GM18502 (cell line): ENCODE data around the gene MAPKAPK5.
"Not testable (repeated sequence)": the region's sequence is repeated elsewhere in the genome, so short reads cannot be mapped to it uniquely, and the experiment has no call there.

Experiments used
- ATAC-seq: cut with Tn5 transposase; IDR thresholded peaks from one replicate; pipeline ENCODE4 v1.9.1; 2021; ENCODE audit warnings: mild to moderate bottlenecking; ENCODE audit not compliant: unreplicated experiment, poor library complexity

The MAPKAPK5 gene

DNA sequence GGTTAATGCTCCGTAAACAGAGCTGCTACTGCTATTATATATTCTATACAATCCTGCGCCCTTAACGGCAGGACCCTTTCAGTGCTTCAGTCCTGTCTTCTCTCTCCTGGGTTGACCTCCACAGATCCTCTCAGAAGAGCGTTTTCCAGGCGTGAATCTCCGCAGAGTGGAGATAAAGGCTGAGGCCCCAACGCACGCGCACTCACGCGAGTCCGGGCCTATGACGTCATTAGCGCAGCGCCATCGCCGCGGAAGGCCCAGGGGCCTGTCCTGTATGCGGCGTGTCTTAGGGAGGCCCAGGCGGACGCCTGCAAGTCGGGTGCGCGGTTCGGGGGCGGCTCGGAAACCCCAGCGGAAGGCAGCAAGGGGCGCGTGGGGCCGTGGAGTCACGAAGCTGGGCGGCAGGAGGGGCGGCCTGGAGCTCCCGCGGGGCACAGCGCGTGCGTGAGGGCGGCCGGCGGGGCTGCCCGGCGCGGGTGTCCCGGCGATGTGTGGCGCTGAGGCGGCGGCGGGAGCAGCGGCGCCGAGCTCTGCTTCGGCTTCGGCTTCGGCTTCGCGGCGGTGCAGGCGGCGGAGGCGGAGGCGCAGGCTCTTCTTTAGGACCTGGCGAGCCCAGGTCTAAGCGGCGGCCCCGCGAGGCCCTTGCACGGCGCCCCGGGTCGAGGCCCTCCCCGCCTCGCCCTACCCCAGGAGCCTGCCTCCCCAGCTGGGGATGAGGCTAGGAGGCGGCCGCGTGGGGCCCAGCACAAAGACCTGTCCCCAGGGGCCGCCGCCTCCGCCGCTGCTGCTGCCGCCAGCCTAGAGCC lies at the start of gene MAPKAPK5:
Gene MAPKAPK5, plus strand, starts transcription at position 479 of the 806 bp plus-strand sequence. CDS start 506 bp downstream, outside the sequence.
- ATAC-seq = peak; percentile 81

GRCh38 chr12:111792856-111793235 lies 49.2 kb upstream of the MAPKAPK5 start:
- no peak for ATAC-seq

- no peak for ATAC-seq
Observed at GRCh38 chr12:111798182-111798581, 43.8 kb upstream of the MAPKAPK5 start.

GRCh38 chr12:111799758-111800157 lies 42.3 kb upstream of the MAPKAPK5 start:
- no peak for ATAC-seq

- ATAC-seq = no peak
Observed at GRCh38 chr12:111803038-111803626, 38.9 kb upstream of the MAPKAPK5 start.

DNA sequence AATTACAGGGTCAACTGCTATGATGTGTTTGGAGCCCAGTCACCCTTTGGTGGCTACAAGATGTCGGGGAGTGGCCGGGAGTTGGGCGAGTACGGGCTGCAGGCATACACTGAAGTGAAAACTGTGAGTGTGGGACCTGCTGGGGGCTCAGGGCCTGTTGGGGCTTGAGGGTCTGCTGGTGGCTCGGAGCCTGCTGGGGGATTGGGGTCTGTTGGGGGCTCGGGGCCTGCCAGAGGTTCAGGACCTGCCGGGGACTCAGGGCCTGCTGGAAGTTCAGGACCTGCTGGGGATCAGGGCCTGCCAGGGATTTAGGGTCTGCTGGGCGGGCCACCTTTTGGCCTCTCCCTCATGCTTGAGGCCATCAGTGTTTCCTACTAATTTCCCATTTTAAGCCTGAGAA lies 38.2 kb upstream of the MAPKAPK5 start:
- no peak for ATAC-seq

DNA sequence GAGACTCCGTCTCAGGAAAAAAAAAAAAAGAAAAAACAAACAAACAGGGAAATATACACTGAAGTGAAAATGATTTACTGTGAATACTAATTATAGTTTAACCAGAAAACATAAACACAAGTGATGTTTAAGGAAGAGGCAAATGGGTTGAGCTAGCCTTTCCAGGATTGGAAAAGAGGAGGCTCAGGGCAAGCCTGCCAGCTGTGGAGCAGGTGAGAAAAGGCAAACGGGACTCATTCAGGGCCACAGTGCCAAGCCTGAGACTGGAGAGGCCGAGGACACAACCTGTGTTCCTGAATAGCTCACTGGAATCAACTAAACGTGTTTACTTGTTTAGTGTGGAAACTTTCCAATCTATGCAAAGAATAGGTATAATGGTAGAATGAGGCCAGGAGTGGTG lies 35.7 kb upstream of the MAPKAPK5 start:
- no peak for ATAC-seq

DNA sequence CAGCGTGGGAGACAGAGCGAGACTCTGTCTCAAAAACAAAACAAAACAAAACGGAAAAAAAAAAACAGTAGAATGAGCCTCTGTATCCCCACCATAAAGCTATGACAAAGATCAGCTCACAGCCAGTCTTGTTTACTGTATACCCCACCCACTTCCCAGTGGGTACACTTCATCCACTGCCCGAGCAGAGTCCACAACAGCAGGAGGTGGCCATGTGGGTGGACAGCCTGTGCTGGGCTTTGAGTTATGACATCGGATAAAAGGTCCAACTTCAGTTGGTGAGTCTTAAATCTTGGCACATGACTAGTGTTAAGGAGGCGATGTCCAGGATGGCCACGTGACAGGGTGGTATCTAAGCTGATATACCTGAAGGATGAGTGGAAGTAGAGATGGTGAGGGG lies 34.8 kb upstream of the MAPKAPK5 start:
- ATAC-seq = no peak

- ATAC-seq = peak; percentile 69
Observed at GRCh38 chr12:111812881-111813741, 28.9 kb upstream of the MAPKAPK5 start.

- ATAC-seq = no peak
Observed at GRCh38 chr12:111816065-111816615, 25.9 kb upstream of the MAPKAPK5 start.

DNA sequence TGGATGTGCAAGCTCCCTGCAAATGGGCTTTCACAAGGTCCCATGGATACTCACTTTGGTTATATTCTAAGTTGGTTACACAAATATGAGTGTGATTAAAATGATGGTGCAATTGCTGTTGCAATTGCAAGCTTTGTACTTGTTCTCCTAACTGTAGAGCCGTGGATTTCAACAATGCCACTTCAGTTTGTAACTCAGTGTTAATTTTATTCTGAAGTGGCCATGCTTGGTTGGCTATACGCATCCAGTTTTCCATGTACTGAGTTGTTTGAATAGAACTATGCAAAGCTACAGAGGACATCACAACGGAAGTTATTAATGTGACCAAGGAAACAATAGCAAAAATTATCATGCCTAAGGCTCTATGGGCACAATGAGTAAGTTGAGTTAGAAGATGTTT lies 25.1 kb upstream of the MAPKAPK5 start:
- not testable (repeated sequence) for ATAC-seq

- no peak for ATAC-seq
Observed at GRCh38 chr12:111818340-111818739, 23.7 kb upstream of the MAPKAPK5 start.

GRCh38 chr12:111819191-111820158 lies 22.6 kb upstream of the MAPKAPK5 start:
- no peak for ATAC-seq

DNA sequence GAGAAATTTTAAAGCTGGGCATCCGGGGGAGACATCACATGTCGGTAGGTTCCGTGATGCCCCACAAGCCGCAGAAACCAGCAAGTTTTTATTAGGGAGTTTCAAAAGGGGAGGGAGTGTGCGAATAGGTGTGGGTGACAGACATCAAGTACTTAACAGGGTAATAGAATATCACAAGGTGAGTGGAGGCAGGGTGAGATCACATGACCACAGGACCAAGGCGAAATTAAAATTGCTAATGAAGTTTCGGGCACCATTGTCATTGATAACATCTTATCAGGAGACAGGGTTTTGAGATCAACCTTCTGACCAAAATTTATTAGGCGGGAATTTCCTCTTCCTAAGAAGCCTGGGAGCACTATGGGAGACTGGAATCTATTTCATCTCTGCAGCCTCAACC lies 21.2 kb upstream of the MAPKAPK5 start:
- ATAC-seq = not testable (repeated sequence)

GRCh38 chr12:111822886-111823285 lies 19.1 kb upstream of the MAPKAPK5 start:
- no peak for ATAC-seq

DNA sequence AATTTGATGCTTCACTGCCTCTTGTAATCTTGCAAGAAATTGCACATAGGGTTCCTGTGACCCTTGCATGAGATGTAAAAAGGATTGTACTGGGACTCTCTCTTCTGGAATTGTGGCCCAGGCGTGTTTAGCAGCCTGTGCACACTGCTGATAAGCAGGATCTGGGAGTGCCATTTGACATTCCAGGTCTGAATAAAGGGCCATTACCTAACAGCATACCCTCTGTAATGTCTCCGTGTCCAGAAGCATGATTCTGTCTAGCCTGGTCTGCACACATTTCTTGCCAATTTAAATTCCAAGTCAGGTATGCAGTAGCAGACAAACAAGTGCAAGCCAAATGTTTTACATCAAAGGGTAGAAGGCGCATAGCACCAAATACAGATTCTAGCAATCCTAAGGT lies 18.1 kb upstream of the MAPKAPK5 start:
- ATAC-seq = no peak

DNA sequence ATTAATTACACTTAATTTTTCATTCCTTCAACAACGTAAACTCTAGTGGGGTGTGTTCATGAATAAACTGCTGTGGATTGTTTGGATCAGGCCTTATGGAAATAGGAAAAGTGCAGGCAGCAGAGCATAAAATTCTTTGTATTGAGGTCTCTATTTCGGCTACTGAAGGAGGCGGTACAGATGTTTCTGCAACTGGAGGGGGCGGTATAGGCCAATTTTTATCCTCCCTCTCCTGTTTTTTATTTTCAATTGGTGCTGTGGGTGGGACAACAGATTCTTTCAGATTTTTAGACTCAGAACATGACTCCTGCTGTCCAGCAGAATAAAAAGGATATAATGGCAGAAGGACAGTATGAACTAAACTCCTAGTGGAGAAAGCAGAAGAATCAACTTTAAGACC lies 17.7 kb upstream of the MAPKAPK5 start:
- not testable (repeated sequence) for ATAC-seq

DNA sequence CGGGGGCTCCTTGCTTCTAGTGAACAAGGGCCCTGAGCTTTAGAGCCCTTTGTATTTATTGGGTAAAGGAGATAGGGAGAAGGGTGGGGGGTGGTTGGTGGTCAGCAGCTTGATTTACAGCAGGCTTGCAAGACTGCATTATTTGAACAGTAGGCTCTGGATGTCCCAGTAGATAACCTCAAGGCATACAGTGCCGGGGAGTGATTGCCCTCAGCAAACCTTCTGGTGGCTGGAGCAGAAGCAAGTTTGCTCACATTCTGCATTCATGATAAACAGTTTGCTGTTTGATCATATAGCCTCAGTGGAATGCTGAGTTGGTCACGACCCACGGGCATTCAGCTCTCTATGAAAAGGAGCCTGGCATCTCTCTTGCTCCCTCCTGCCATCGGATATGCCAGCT lies 16.5 kb upstream of the MAPKAPK5 start:
- ATAC-seq = no peak

DNA sequence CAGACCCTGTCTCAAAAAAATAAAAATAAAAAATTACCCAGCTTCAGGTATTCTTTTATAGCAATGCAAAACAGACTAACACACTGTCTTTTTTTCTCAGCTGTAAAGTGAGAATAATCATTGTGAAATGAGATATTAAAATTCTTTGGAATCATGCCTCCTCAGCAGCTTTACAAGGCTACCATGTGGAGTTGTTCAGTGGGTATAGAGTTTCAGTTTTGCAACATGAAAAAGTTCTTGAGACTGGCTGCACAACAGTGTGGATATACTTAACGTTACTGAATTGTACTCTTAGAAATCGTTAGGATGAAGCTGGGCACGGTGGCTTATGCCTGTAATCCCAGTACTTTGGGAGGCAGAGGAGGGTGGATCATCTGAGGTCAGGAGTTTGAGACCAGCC lies 15.7 kb upstream of the MAPKAPK5 start:
- no peak for ATAC-seq

GRCh38 chr12:111826992-111827391 lies 15.0 kb upstream of the MAPKAPK5 start:
- no peak for ATAC-seq
